Right ventricle myocardium superior (tissue), 1 donor: ENCODE measurements around the gene RBMXL3. TPM values are rescaled to one million over a fixed set of nuclear protein-coding genes. Genes with fewer than 3 reads are reported as not detected.

Experiments used
- ATAC-seq: fragments of 200-7000 bp; cut with Tn5 transposase; one replicate; pipeline ENCODE4 v1.9.1; 2020; ENCODE audit warnings: mild to moderate bottlenecking; ENCODE audit not compliant: poor library complexity
- DNase-seq: peaks from one replicate; pipeline ENCODE4 v3.0.0-alpha.2; 2020
- intact Hi-C: fragments of 100-400 bp; cut with DNase I; formaldehyde crosslinking; loops from one replicate; pipeline ENCODE4 v1.11.2; 2022
- total RNA-seq: library from RNA; stranded (reverse); fragmentation: NEBNext Ultra II Directional; extraction: Animal tissue kit (Norgen Biotek cat#: 25700); gene quantifications from one replicate; pipeline ENCODE4 v1.2.1, GENCODE V29; 2021
- donor health status: DM: no; HTN: yes; CAD: no; lungs with severe emphysema.

The RBMXL3 gene
- total RNA-seq, 1 donor from 2014 or later: not detected

DNA sequence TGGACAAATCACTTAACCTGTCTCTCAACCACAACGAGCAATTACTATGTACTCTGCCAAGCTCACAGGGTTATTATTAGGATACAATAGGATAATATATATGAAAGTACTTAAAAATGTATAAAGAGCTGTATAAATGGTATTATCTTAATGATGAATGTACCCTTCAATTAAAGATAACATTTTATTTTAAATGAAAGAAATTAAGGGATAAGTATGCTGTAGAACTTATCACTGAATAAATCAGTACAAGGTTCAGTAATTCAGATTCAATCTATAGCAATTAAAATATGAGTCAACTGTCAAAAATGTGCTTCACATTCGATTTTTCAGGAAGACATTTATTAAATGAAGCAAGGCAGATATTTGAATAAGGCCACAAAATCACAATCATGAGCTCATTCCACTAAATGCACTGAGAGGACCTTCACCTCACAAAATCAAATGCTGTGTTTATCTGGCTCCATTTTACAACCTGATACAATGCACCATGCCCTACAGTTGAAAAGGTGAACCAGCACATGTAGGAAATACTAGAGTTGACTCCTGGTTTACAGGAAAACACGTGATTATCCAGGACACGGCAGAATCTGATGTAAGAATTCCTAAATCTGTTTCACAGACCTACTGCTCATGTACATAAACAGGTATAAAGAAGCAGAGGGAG lies 40.3 kb downstream of the RBMXL3 start:
- DNase-seq (no peak), ATAC-seq (no peak)
- intact Hi-C loops: no loop called here

DNA sequence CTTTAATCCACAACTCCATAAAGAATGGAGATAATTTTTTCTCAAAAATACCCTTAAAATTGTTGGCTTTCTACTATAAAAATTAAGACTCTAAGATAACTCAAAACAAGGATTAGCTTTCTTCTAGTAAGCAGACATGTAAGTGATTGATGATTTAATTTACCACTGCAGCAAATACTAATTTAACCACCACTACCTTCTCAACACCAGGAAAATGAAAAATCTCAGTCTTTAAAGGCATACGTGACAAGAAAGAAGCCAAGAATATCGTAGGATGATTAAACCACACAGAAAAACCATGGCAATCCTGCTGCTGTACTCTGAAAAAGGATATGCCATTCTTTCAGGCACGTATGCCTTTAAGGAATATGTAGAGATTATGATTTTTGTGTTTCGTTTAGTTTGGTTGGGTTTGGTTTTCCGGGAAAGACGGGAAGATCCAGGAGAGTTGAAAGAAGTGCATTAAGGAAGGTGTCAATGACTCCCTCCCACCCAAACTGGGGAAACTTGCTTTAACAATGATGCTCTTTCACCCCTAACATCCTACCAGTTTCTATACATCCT lies 43.8 kb downstream of the RBMXL3 start:
- ATAC-seq (no peak), DNase-seq (no peak)
- intact Hi-C loops: no loop called here

DNA sequence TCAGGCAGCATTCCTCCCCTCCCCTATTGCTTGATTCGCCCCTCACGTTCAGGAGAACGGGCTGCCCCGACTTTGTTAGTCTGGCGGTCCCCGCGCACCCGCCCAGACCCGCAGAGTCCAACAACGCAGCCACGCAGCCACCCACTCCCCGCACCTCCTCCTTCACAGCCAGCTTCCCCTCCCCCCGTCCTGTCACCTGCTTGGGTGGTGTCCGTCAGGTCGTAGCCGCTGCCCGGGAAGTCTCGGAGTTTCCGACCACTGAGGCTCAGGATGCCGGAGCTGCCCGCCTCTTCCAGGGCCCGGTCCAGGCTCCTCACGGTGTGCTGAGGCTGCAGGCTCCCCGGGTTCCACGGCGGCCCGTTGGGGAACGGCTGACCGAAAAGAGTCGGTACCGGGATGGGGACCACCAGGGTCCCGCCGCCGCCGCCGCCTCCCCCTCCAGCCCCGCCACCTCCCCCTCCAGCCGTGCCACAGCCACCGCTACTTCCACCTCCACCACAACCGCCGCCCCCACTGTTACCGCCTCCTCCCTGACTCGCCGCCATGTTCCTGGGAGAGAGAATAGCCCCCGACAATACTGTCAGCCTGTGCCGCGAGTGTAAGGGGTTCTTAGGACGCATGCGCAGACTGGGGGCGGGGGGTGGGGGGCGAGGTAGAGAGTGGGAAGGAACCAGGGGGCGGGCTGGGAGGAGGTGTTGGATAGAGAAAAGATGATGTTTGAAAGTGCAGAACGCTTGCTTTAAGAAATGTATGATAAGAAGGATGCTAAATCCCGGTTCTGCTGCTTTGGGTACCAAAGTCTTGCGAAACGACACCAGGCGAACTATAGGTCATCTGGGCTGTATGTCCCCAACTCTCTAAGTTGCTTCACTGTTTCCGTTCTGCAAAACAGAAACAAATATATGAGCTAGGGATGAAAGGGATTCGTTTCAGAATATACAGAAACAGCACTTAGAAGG lies 44.6 kb downstream of the RBMXL3 start, which contains the start of gene LRCH2:
TSS of gene LRCH2 (minus strand) at position 600 of the 959 bp plus-strand sequence. CDS start at position 545, 55 bp downstream.
- intact Hi-C loops: no loop called here
- DNase-seq (peak; percentile 41), ATAC-seq (peak; percentile 75)

DNA sequence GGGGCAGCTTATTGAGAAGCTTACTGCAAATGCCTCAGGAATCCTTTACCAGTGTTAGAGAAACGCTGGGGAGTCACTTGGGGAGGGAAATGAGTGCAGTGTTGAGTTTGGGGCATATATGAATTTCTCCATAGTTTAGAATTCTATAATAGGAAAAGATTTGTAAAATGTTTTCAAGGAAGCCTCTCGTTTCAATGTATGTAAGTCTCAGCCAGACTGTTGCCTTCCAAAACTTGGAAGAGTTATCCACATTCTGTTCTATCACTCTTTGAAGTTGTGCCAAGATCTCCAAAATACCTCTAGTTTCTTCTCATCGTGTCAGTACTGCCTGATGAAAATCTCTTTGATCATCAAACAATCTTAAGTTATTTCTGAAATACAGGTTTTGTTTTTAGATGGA lies 45.3 kb downstream of the RBMXL3 start:
- ATAC-seq (no peak), DNase-seq (no peak)
- intact Hi-C loops: no loop called here

DNA sequence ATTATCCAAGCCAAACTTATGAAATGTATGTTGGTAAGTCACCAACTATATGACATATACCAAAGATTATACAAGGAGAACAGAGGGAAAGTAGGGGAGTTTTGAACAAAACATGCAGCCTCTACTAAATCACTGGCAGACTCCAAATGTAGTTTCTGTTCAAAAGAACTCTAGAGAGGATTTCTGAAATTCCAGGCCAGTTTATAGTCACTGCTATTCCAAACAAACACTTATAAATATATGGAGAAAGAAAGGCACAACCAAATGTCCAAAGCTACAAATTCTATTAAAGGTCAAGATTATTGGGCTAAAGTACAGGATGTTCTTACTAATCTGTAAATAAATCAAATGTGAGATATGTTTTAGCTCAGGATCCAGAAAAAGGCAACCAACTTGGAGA lies 47.4 kb downstream of the RBMXL3 start:
- no peak for ATAC-seq
- intact Hi-C loops: no loop called here
- no peak for DNase-seq

DNA sequence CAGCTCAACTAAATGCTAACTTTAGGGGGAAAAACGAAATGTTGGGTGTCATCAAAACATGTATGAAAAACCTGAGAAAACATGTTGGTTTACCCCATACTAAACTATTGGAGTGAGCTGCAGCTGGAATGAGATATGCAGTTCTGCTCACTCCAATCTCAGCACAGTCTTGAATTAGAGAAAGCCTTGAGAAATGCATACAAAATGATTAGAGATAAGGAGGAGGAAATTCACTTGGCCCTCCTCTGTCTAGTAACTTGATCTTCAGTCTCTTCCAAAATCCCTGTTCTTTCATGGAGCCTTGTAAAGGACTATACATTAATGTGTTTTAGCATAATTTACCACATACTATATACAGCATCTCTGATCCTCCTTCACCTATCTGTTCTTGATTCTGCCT lies 47.8 kb downstream of the RBMXL3 start:
- DNase-seq (no peak), ATAC-seq (no peak)
- intact Hi-C loops: no loop called here

Other genes with a start within 250 kb of the RBMXL3 start
- not detected for gene IL13RA2, start 171.8 kb upstream of the RBMXL3 start, total RNA-seq
- 1.0 TPM for gene LRCH2, start 44.7 kb downstream of the RBMXL3 start, total RNA-seq
- not detected for gene LUZP4, start 100.3 kb downstream of the RBMXL3 start, total RNA-seq